AG04450 (cell line): ENCODE data around the gene VSTM4. TPM values are rescaled to one million over a fixed set of nuclear protein-coding genes. Genes with fewer than 3 reads are reported as not detected.

Experiments
- CTCF ChIA-PET: fragments of 300-600, 350-600 bp; formaldehyde crosslinking; extraction: SDS; loops from one replicate; lab custom pipeline; 2022; ENCODE audit warnings: antibody characterized with exemption, inconsistent platforms; lab: Charles Lee
- POLR2A ChIA-PET: fragments of 350-600 bp; formaldehyde crosslinking; extraction: SDS; loops from one replicate; lab custom pipeline; 2021; ENCODE audit warnings: antibody characterized with exemption, inconsistent platforms; lab: Yijun Ruan, JAX
- DNase-seq: peaks from one replicate; pipeline ENCODE4 v3.0.0-alpha.2; 2011; ENCODE audit warnings: low read depth, low spot score
- H3K27ac ChIP-seq: one replicate; pipeline ENCODE4 v1.5.1; 2012; ENCODE audit warnings: low read depth, low read length, control low read depth
- H3K27me3 ChIP-seq: one replicate; pipeline ENCODE4 v1.6.0; 2012; ENCODE audit warnings: low read length; ENCODE audit not compliant: control insufficient read depth, insufficient read depth
- H3K4me3 ChIP-seq: 2 replicates; pipeline ENCODE4 v1.5.1; 2011; ENCODE audit warnings: mild to moderate bottlenecking, low read depth, low read length, control low read depth
- H3K9me3 ChIP-seq: 2 replicates; pipeline ENCODE4 v1.5.1; 2012; ENCODE audit warnings: low read length; ENCODE audit not compliant: control insufficient read depth, insufficient read depth
- polyA plus RNA-seq: library from polyadenylated mRNA; depleted of rRNA; stranded (reverse); fragments of >200 nt; gene quantifications from 2 replicates; pipeline ENCODE4 v1.2.3, GENCODE V29; 2011
- TF ChIP-seq, protein P1 (sequence below): IDR thresholded peaks from 2 replicates; pipeline ENCODE4 v1.5.1; 2011; ENCODE audit warnings: low read depth, low read length, control low read depth, inconsistent platforms

Gene VSTM4
- polyA plus RNA-seq, 1 experiment = 3.6 TPM

DNA sequence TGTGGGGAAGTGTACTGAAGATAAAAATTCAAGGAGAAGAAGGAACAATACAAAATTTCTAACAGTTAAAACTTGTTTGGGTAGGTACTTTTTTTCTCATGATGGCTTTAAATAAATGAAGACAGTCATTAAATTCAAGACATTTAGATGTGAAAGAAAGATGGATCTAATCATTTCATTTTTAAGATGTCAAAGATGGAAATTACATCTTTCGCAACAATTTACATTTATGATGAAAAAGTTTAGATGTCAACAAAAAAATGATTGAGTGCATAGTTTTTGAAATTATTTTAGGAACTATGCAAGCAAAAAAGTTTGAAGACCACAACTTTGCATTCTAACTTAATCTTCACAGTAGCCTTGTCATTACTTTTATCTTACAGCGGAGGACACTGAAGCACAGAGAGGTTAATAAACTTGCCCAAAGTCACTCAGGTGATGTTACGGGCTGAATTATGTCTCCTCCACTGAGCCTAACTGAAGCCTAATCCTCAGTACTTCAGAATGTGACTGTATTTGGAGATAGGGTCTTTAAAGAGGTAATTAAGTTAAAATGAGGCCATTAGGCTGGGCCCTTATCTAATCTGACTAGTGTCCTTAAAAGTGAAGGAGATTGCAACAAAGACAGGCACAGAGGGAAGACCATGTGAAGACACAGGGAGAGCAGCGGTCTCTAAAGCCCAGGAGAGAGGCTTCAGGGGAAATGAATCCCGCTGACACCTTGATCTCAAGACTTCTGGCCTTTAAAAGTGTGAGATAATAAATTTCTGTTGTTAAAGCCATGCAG is 48.2 kb downstream of the VSTM4 start:
- Histone ChIP-seq H3K4me3 (no peak overlapping the region), H3K27ac (no peak overlapping the region), H3K9me3 (no peaks in the 10 kb centered on the region), H3K27me3 (no peaks in the 10 kb centered on the region)
- no peak for DNase-seq
- ChIA-PET CTCF (no interaction called here), POLR2A (no interaction called here)
- TF ChIP-seq, protein P1, sequence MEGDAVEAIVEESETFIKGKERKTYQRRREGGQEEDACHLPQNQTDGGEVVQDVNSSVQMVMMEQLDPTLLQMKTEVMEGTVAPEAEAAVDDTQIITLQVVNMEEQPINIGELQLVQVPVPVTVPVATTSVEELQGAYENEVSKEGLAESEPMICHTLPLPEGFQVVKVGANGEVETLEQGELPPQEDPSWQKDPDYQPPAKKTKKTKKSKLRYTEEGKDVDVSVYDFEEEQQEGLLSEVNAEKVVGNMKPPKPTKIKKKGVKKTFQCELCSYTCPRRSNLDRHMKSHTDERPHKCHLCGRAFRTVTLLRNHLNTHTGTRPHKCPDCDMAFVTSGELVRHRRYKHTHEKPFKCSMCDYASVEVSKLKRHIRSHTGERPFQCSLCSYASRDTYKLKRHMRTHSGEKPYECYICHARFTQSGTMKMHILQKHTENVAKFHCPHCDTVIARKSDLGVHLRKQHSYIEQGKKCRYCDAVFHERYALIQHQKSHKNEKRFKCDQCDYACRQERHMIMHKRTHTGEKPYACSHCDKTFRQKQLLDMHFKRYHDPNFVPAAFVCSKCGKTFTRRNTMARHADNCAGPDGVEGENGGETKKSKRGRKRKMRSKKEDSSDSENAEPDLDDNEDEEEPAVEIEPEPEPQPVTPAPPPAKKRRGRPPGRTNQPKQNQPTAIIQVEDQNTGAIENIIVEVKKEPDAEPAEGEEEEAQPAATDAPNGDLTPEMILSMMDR = no peak

DNA sequence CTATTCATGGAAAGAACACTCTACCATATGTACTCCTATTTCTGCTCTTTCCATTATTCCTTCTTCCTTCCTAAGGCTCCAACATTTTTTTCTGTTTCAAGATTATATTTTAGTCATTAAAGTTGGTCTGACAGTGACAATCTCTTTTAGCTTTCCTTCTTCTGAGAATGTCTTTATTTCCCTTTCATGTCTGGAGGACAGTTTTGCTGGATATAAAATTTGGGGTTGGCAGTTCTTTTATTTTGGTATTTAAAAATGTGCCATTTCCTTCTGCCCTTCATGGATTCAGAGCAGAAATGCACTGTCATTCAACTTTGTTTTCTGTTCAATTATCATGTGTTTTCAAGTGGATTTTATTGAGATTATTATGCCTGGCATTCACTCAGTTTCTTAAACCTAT is 53.1 kb downstream of the VSTM4 start:
- no peak for DNase-seq
- CTCF ChIA-PET = no interaction called here
- TF ChIP-seq, protein P1 = no peak
- H3K9me3 ChIP-seq = no peaks in the 10 kb centered on the region
- H3K27ac ChIP-seq = no peak overlapping the region
- POLR2A ChIA-PET = no interaction called here
- H3K27me3 ChIP-seq = no peaks in the 10 kb centered on the region
- no peak overlapping the region for H3K4me3 ChIP-seq

DNA sequence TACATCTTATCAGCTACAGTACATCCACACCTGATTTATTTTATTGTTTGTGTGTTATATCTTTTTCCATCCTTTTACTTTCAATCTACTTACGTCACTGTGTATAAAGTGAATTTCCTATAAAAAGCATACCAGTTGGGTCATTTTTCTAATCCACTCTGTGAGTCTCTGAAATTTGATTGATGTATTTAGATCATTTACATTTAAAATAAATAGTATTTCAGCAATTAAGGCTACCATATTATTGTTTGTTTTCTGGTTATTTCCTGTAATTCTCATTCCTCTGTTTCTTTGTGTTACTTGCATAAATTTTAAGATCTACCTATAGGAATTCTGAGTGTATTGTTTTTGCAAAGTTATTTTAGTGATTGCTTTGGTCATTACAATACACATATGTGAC is 53.7 kb downstream of the VSTM4 start:
- no peak overlapping the region for H3K4me3 ChIP-seq
- no peak overlapping the region for H3K27ac ChIP-seq
- no peak for DNase-seq
- H3K27me3 ChIP-seq = no peaks in the 10 kb centered on the region
- no peaks in the 10 kb centered on the region for H3K9me3 ChIP-seq
- CTCF ChIA-PET = no interaction called here
- POLR2A ChIA-PET = no interaction called here
- TF ChIP-seq, protein P1 = no peak

DNA sequence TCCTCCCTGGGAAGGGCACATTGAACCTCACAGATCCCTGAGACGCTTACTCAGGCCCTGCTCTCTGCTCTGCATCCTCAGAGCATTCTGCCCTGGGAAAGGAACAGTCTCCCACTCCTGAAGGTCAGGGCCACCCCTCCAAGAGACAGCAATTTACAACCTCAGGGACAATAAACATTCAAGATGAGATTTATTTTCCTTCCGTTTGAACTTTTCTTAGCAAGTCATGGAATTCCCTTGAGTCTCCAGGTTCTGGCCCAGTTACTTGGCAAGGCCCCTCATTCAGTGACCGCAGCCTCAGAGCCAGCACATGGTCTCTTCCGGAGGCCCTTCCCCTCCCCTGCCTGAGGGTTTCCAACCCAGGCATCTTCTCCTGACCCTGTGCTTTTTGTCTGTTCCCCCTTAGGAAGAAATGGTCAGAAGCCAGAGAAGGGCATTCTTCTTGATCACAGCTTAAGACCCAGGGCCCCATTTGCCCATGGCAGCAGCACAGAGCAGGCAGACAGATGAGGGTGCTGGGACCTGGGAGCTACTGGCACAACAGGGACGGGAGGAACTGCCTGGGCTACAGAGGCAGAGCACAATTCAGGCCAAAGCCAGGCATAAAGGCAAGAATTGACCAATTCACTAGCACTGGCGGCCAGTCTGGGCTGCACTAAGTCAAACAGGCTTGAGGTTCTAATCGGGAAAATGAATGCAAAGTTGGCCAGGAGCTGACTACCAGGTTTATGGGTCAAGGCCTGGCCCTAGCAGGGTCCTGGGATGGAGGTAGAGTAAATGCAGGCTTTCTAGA is 56.7 kb downstream of the VSTM4 start:
- DNase-seq = no peak
- TF ChIP-seq, protein P1 = no peak
- H3K9me3 ChIP-seq = no peaks in the 10 kb centered on the region
- H3K27ac ChIP-seq = no peak overlapping the region
- H3K4me3 ChIP-seq = no peak overlapping the region
- no peaks in the 10 kb centered on the region for H3K27me3 ChIP-seq
- CTCF ChIA-PET = no interaction called here
- POLR2A ChIA-PET = no interaction called here

DNA sequence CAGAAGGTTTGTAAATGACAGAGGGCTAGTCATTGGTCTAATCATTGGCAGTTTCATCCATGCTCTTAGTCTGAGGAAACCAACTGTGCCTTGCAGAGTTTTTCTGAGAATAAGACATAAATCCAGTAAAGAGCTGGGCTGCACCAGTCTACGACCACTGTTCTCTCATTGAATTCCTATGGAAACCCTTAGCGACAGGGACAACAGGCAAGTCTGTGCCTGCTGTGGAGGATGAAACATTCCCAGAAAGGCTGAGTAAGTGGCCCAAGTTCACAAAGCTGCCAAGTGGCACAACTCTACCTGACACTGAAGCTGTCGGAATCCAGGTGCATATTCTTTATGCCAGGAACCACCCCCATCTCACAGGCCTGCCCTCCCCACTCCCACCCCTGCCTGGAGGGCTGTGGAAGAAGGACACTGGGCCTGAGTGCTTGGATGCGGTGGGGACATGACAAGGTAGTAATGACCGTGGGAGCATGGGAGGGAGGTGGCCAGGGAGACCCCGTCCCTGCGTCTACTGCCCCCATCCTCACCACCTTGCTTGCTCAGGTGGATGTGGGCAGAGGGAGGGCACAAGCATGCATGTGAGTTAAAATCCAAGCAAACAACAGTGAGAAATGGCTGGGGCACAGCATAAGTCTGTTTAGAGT is 58.0 kb downstream of the VSTM4 start:
- CTCF ChIA-PET = no interaction called here
- TF ChIP-seq, protein P1 = no peak
- POLR2A ChIA-PET = no interaction called here
- no peak for DNase-seq
- H3K4me3 ChIP-seq = no peak overlapping the region
- no peaks in the 10 kb centered on the region for H3K9me3 ChIP-seq
- no peak overlapping the region for H3K27ac ChIP-seq
- H3K27me3 ChIP-seq = no peaks in the 10 kb centered on the region
